ENCODE measurements around the gene ASTN1.
A peak's percentile ranks its signal among the peaks of the same experiment; 100 is the strongest.

The ASTN1 gene

GRCh38 chr1:176957603-176958002 lies 206.9 kb downstream of the ASTN1 start:
- DNase-seq (ENCODE audit: low read depth), result no peak
- no peak for TF ChIP-seq CTCF (conservative IDR thresholded peaks at IDR 0.05; ENCODE audit: control insufficient read depth, insufficient read depth, low read depth, low read length)
- no peak overlapping the region for H3K4me3 ChIP-seq (ENCODE audit: control insufficient read depth, low read depth, low read length)

GRCh38 chr1:176954242-176954641 lies 210.3 kb downstream of the ASTN1 start:
- TF ChIP-seq CTCF (conservative IDR thresholded peaks at IDR 0.05; ENCODE audit: control insufficient read depth, insufficient read depth, low read depth, low read length), result peak; percentile 37
- DNase-seq (ENCODE audit: low read depth), result peak; percentile 16
- H3K4me3 ChIP-seq (ENCODE audit: control insufficient read depth, low read depth, low read length), result no peak overlapping the region

GRCh38 chr1:176950736-176951324 lies 213.7 kb downstream of the ASTN1 start:
- DNase-seq (ENCODE audit: low read depth), result no peak
- H3K4me3 ChIP-seq (ENCODE audit: control insufficient read depth, low read depth, low read length), result no peak overlapping the region
- TF ChIP-seq CTCF (conservative IDR thresholded peaks at IDR 0.05; ENCODE audit: control insufficient read depth, insufficient read depth, low read depth, low read length), result no peak

GRCh38 chr1:176949033-176949662 lies 215.4 kb downstream of the ASTN1 start:
- DNase-seq (ENCODE audit: low read depth), result peak; percentile 52
- TF ChIP-seq CTCF (conservative IDR thresholded peaks at IDR 0.05; ENCODE audit: control insufficient read depth, insufficient read depth, low read depth, low read length), result peak; percentile 54
- no peak overlapping the region for H3K4me3 ChIP-seq (ENCODE audit: control insufficient read depth, low read depth, low read length)

- no peak overlapping the region for H3K4me3 ChIP-seq (ENCODE audit: control insufficient read depth, low read depth, low read length)
- no peak for TF ChIP-seq CTCF (conservative IDR thresholded peaks at IDR 0.05; ENCODE audit: control insufficient read depth, insufficient read depth, low read depth, low read length)
- DNase-seq (ENCODE audit: low read depth), result no peak
Measured at GRCh38 chr1:176944606-176945005, 219.9 kb downstream of the ASTN1 start.

- TF ChIP-seq CTCF (conservative IDR thresholded peaks at IDR 0.05; ENCODE audit: control insufficient read depth, insufficient read depth, low read depth, low read length), result no peak
- DNase-seq (ENCODE audit: low read depth), result no peak
- H3K4me3 ChIP-seq (ENCODE audit: control insufficient read depth, low read depth, low read length), result no peak overlapping the region
Measured at GRCh38 chr1:176943783-176944182, 220.7 kb downstream of the ASTN1 start.

Data from fibroblast of mammary gland (primary cell).